ENCODE data around the gene SULT1C2. TPM values are rescaled to one million over a fixed set of nuclear protein-coding genes. Genes with fewer than 3 reads are reported as not detected.

SULT1C2 gene
- polyA plus RNA-seq (2013, experiment 1 of 4), result 3.2 TPM
- 2.2 TPM for polyA plus RNA-seq (2013, experiment 2 of 4)
- 1.2 TPM for polyA plus RNA-seq (2013, experiment 3 of 4)
- polyA plus RNA-seq (2013, experiment 4 of 4), result 1.8 TPM

GRCh38 chr2:108288534-108289106, at the start of gene SULT1C2:
TSS of gene SULT1C2 (plus strand) at chr2:108288895. CDS start at chr2:108293668, 4,773 bp downstream.
- Histone ChIP-seq H3K4me3 (ENCODE audit: insufficient read depth, low read depth, low read length) (no peak within 1 kb of the TSS), H3K4me1 (ENCODE audit: control insufficient read depth, insufficient read depth, low read length) (peaks cover 7% of the 10 kb centered on the region), H3K27ac (ENCODE audit: insufficient read depth, low read depth, low read length, poor library complexity, severe bottlenecking) (no peak within 1 kb of the TSS), H3K36me3 (ENCODE audit: control insufficient read depth, insufficient read depth, low read length) (no peaks in the 10 kb centered on the region), H3K27me3 (ENCODE audit: control insufficient read depth, insufficient read depth, low read length, poor library complexity, severe bottlenecking) (no peaks in the 10 kb centered on the region), H3K9me3 (ENCODE audit: control insufficient read depth, low read length) (no peaks in the 10 kb centered on the region)
- WGBS, 2 experiments, result 6 to 10% methylated on average over 7 of the region's 7 CpGs

GRCh38 chr2:108239786-108240185, 48.9 kb upstream of the SULT1C2 start, which contains the start of gene SULT1C3:
TSS of gene SULT1C3 (plus strand) at chr2:108239968. CDS start at chr2:108247195, 7,227 bp downstream.
- Histone ChIP-seq H3K27ac (ENCODE audit: insufficient read depth, low read depth, low read length, poor library complexity, severe bottlenecking) (no peak within 1 kb of the TSS), H3K9me3 (ENCODE audit: control insufficient read depth, low read length) (peaks cover 2% of the 10 kb centered on the region), H3K4me3 (ENCODE audit: insufficient read depth, low read depth, low read length) (no peak within 1 kb of the TSS), H3K36me3 (ENCODE audit: control insufficient read depth, insufficient read depth, low read length) (no peaks in the 10 kb centered on the region), H3K27me3 (ENCODE audit: control insufficient read depth, insufficient read depth, low read length, poor library complexity, severe bottlenecking) (no peaks in the 10 kb centered on the region), H3K4me1 (ENCODE audit: control insufficient read depth, insufficient read depth, low read length) (no peaks in the 10 kb centered on the region)
- WGBS, 2 experiments, result 48 to 52% methylated on average over 2 of the region's 2 CpGs

GRCh38 chr2:108240966-108241365, 47.7 kb upstream of the SULT1C2 start:
- no peaks in the 10 kb centered on the region for H3K36me3 ChIP-seq (ENCODE audit: control insufficient read depth, insufficient read depth, low read length)
- no peaks in the 10 kb centered on the region for H3K4me1 ChIP-seq (ENCODE audit: control insufficient read depth, insufficient read depth, low read length)
- no peaks in the 10 kb centered on the region for H3K27me3 ChIP-seq (ENCODE audit: control insufficient read depth, insufficient read depth, low read length, poor library complexity, severe bottlenecking)
- no peak overlapping the region for H3K27ac ChIP-seq (ENCODE audit: insufficient read depth, low read depth, low read length, poor library complexity, severe bottlenecking)
- H3K9me3 ChIP-seq (ENCODE audit: control insufficient read depth, low read length), result peaks cover 2% of the 10 kb centered on the region
- H3K4me3 ChIP-seq (ENCODE audit: insufficient read depth, low read depth, low read length), result no peak overlapping the region
- WGBS, 2 experiments, result 92 to 94% methylated on average over 5 of the region's 5 CpGs

GRCh38 chr2:108243566-108243965, 45.1 kb upstream of the SULT1C2 start:
- Histone ChIP-seq H3K4me1 (ENCODE audit: control insufficient read depth, insufficient read depth, low read length) (no peaks in the 10 kb centered on the region), H3K27ac (ENCODE audit: insufficient read depth, low read depth, low read length, poor library complexity, severe bottlenecking) (no peak overlapping the region), H3K36me3 (ENCODE audit: control insufficient read depth, insufficient read depth, low read length) (no peaks in the 10 kb centered on the region), H3K27me3 (ENCODE audit: control insufficient read depth, insufficient read depth, low read length, poor library complexity, severe bottlenecking) (no peaks in the 10 kb centered on the region), H3K9me3 (ENCODE audit: control insufficient read depth, low read length) (peaks cover 2% of the 10 kb centered on the region), H3K4me3 (ENCODE audit: insufficient read depth, low read depth, low read length) (no peak overlapping the region)
- 93 to 94% methylated on average over 1 of the region's 1 CpG for WGBS, 2 experiments

GRCh38 chr2:108244667-108245414, 43.9 kb upstream of the SULT1C2 start:
- WGBS, 2 experiments, result 92% methylated on average over 2 of the region's 2 CpGs
- H3K27me3 ChIP-seq (ENCODE audit: control insufficient read depth, insufficient read depth, low read length, poor library complexity, severe bottlenecking), result no peaks in the 10 kb centered on the region

GRCh38 chr2:108253106-108253505, 35.6 kb upstream of the SULT1C2 start:
- no peak overlapping the region for H3K27ac ChIP-seq (ENCODE audit: insufficient read depth, low read depth, low read length, poor library complexity, severe bottlenecking)
- H3K27me3 ChIP-seq (ENCODE audit: control insufficient read depth, insufficient read depth, low read length, poor library complexity, severe bottlenecking), result no peaks in the 10 kb centered on the region
- H3K4me1 ChIP-seq (ENCODE audit: control insufficient read depth, insufficient read depth, low read length), result no peaks in the 10 kb centered on the region
- no peaks in the 10 kb centered on the region for H3K36me3 ChIP-seq (ENCODE audit: control insufficient read depth, insufficient read depth, low read length)
- no peaks in the 10 kb centered on the region for H3K9me3 ChIP-seq (ENCODE audit: control insufficient read depth, low read length)
- no peak overlapping the region for H3K4me3 ChIP-seq (ENCODE audit: insufficient read depth, low read depth, low read length)
- WGBS, 2 experiments, result no CpG with 5 or more reads among the region's 1 CpG

More at GRCh38 chr2:108244667-108245414, 43.9 kb upstream of the SULT1C2 start:
- no peak overlapping the region for H3K4me3 ChIP-seq (ENCODE audit: insufficient read depth, low read depth, low read length)
- no peak overlapping the region for H3K27ac ChIP-seq (ENCODE audit: insufficient read depth, low read depth, low read length, poor library complexity, severe bottlenecking)
- no peaks in the 10 kb centered on the region for H3K4me1 ChIP-seq (ENCODE audit: control insufficient read depth, insufficient read depth, low read length)
- H3K9me3 ChIP-seq (ENCODE audit: control insufficient read depth, low read length), result peaks cover 2% of the 10 kb centered on the region
- no peaks in the 10 kb centered on the region for H3K36me3 ChIP-seq (ENCODE audit: control insufficient read depth, insufficient read depth, low read length)

- Histone ChIP-seq H3K36me3 (ENCODE audit: control insufficient read depth, insufficient read depth, low read length) (no peaks in the 10 kb centered on the region), H3K4me3 (ENCODE audit: insufficient read depth, low read depth, low read length) (no peak overlapping the region), H3K4me1 (ENCODE audit: control insufficient read depth, insufficient read depth, low read length) (no peaks in the 10 kb centered on the region), H3K9me3 (ENCODE audit: control insufficient read depth, low read length) (no peaks in the 10 kb centered on the region), H3K27me3 (ENCODE audit: control insufficient read depth, insufficient read depth, low read length, poor library complexity, severe bottlenecking) (no peaks in the 10 kb centered on the region), H3K27ac (ENCODE audit: insufficient read depth, low read depth, low read length, poor library complexity, severe bottlenecking) (no peak overlapping the region)
- WGBS, 2 experiments, result 89 to 95% methylated on average over 3 of the region's 3 CpGs
These were observed 30.9 kb upstream of the SULT1C2 start for GRCh38 chr2:108257757-108258331.

GRCh38 chr2:108260773-108261172, 27.9 kb upstream of the SULT1C2 start:
- Histone ChIP-seq H3K4me3 (ENCODE audit: insufficient read depth, low read depth, low read length) (no peak overlapping the region), H3K9me3 (ENCODE audit: control insufficient read depth, low read length) (no peaks in the 10 kb centered on the region), H3K4me1 (ENCODE audit: control insufficient read depth, insufficient read depth, low read length) (no peaks in the 10 kb centered on the region), H3K36me3 (ENCODE audit: control insufficient read depth, insufficient read depth, low read length) (no peaks in the 10 kb centered on the region), H3K27me3 (ENCODE audit: control insufficient read depth, insufficient read depth, low read length, poor library complexity, severe bottlenecking) (no peaks in the 10 kb centered on the region), H3K27ac (ENCODE audit: insufficient read depth, low read depth, low read length, poor library complexity, severe bottlenecking) (no peak overlapping the region)
- 86 to 91% methylated on average over 1 of the region's 1 CpG for WGBS, 2 experiments

GRCh38 chr2:108262036-108262435, 26.7 kb upstream of the SULT1C2 start:
- Histone ChIP-seq H3K36me3 (ENCODE audit: control insufficient read depth, insufficient read depth, low read length) (no peaks in the 10 kb centered on the region), H3K4me1 (ENCODE audit: control insufficient read depth, insufficient read depth, low read length) (no peaks in the 10 kb centered on the region), H3K9me3 (ENCODE audit: control insufficient read depth, low read length) (no peaks in the 10 kb centered on the region), H3K27ac (ENCODE audit: insufficient read depth, low read depth, low read length, poor library complexity, severe bottlenecking) (no peak overlapping the region), H3K4me3 (ENCODE audit: insufficient read depth, low read depth, low read length) (no peak overlapping the region), H3K27me3 (ENCODE audit: control insufficient read depth, insufficient read depth, low read length, poor library complexity, severe bottlenecking) (no peaks in the 10 kb centered on the region)
- WGBS, 2 experiments, result 89 to 92% methylated on average over 1 of the region's 1 CpG

GRCh38 chr2:108263401-108263800, 25.3 kb upstream of the SULT1C2 start:
- Histone ChIP-seq H3K36me3 (ENCODE audit: control insufficient read depth, insufficient read depth, low read length) (no peaks in the 10 kb centered on the region), H3K27me3 (ENCODE audit: control insufficient read depth, insufficient read depth, low read length, poor library complexity, severe bottlenecking) (no peaks in the 10 kb centered on the region), H3K9me3 (ENCODE audit: control insufficient read depth, low read length) (no peaks in the 10 kb centered on the region), H3K27ac (ENCODE audit: insufficient read depth, low read depth, low read length, poor library complexity, severe bottlenecking) (no peak overlapping the region), H3K4me3 (ENCODE audit: insufficient read depth, low read depth, low read length) (no peak overlapping the region), H3K4me1 (ENCODE audit: control insufficient read depth, insufficient read depth, low read length) (no peaks in the 10 kb centered on the region)

All from ectodermal cell (in vitro differentiated cells).